ENCODE data around the gene ABL1.

- TF ChIP-seq CTCF (IDR thresholded peaks at IDR 0.05 in 8 of 11, conservative IDR thresholded peaks at IDR 0.05 in 3 of 11) (no peak), POLR2A (IDR thresholded peaks at IDR 0.05) (no peak), POLR2AphosphoS5 (IDR thresholded peaks at IDR 0.05) (no peak)
Observed at GRCh38 chr9:130793589-130793988, 41.5 kb upstream of the ABL1 start.
